Motor neuron (in vitro differentiated cells): ENCODE measurements around the gene KRTAP9-2. TPM values are rescaled to one million over a fixed set of nuclear protein-coding genes. Genes with fewer than 3 reads are reported as not detected.

Experiments used
- total RNA-seq, 8 experiments: library from RNA; unstranded; fragments of 300-600 nt; gene quantifications; 2 replicates each; pipeline versions ENCODE4 v1.2.3 to v1.2.4, GENCODE V29; 2022

Gene KRTAP9-2
- total RNA-seq, 8 experiments from 2014 or later: 0.85 TPM; not detected in 7

Other genes with a start within 250 kb of the KRTAP9-2 start
- gene KRT40, start 242.3 kb upstream of the KRTAP9-2 start, total RNA-seq: under 1 TPM in 1 of 8 experiments, not detected in 7; 0.19 TPM
- gene KRTAP3-3, start 232.5 kb upstream of the KRTAP9-2 start, total RNA-seq: under 1 TPM in 2 of 8 experiments, not detected in 6; 0.33 to 0.47 TPM
- gene KRTAP3-2, start 226.7 kb upstream of the KRTAP9-2 start, total RNA-seq: 1 to 10 TPM in 1 of 8 experiments, under 1 TPM in 1, not detected in 6; 0.47 to 1.0 TPM
- not detected for gene KRTAP3-1, start 217.5 kb upstream of the KRTAP9-2 start, total RNA-seq
- not detected for gene KRTAP1-5, start 199.4 kb upstream of the KRTAP9-2 start, total RNA-seq
- not detected for gene KRTAP1-4, start 196.5 kb upstream of the KRTAP9-2 start, total RNA-seq
- under 1 TPM in 4 of 8 experiments, not detected in 4; 0.25 to 0.56 (median 0.46) TPM for gene KRTAP1-3, start 191.8 kb upstream of the KRTAP9-2 start, total RNA-seq
- not detected for gene KRTAP1-1, start 185.2 kb upstream of the KRTAP9-2 start, total RNA-seq
- gene KRTAP2-1, start 179.3 kb upstream of the KRTAP9-2 start, total RNA-seq: under 1 TPM in 1 of 8 experiments, not detected in 7; 0.71 TPM
- not detected for gene KRTAP2-2, start 171.4 kb upstream of the KRTAP9-2 start, total RNA-seq
- under 1 TPM in 1 of 8 experiments, not detected in 7; 0.33 TPM for gene KRTAP2-3, start 166.5 kb upstream of the KRTAP9-2 start, total RNA-seq
- gene KRTAP2-4, start 160.8 kb upstream of the KRTAP9-2 start, total RNA-seq: not detected
- gene KRTAP4-7, start 142.5 kb upstream of the KRTAP9-2 start, total RNA-seq: under 1 TPM in 1 of 8 experiments, not detected in 7; 0.52 TPM
- gene KRTAP4-8, start 128.5 kb upstream of the KRTAP9-2 start, total RNA-seq: under 1 TPM in 2 of 8 experiments, not detected in 6; 0.25 to 0.33 TPM
- gene KRTAP4-16, start 124.4 kb upstream of the KRTAP9-2 start, total RNA-seq: under 1 TPM in 1 of 8 experiments, not detected in 7; 0.47 TPM
- under 1 TPM in 3 of 8 experiments, not detected in 5; 0.33 to 0.41 (median 0.38) TPM for gene KRTAP4-9, start 121.3 kb upstream of the KRTAP9-2 start, total RNA-seq
- under 1 TPM in 2 of 8 experiments, not detected in 6; 0.18 to 0.38 TPM for gene KRTAP4-11, start 108.3 kb upstream of the KRTAP9-2 start, total RNA-seq
- gene KRTAP4-12, start 102.5 kb upstream of the KRTAP9-2 start, total RNA-seq: under 1 TPM in 2 of 8 experiments, not detected in 6; 0.38 to 0.41 TPM
- gene KRTAP4-6, start 86.1 kb upstream of the KRTAP9-2 start, total RNA-seq: under 1 TPM in 2 of 8 experiments, not detected in 6; 0.17 to 0.47 TPM
- not detected for gene KRTAP4-5, start 76.8 kb upstream of the KRTAP9-2 start, total RNA-seq
- gene KRTAP4-4, start 65.9 kb upstream of the KRTAP9-2 start, total RNA-seq: under 1 TPM in 1 of 8 experiments, not detected in 7; 0.18 TPM
- gene KRTAP4-3, start 58.4 kb upstream of the KRTAP9-2 start, total RNA-seq: not detected
- gene KRTAP4-2, start 48.4 kb upstream of the KRTAP9-2 start, total RNA-seq: not detected
- gene KRTAP4-1, start 41.7 kb upstream of the KRTAP9-2 start, total RNA-seq: not detected
- gene KRTAP9-1, start 36.8 kb upstream of the KRTAP9-2 start, total RNA-seq: not detected
- under 1 TPM in 1 of 8 experiments, not detected in 7; 0.21 TPM for gene KRTAP9-3, start 5.8 kb downstream of the KRTAP9-2 start, total RNA-seq
- not detected for gene KRTAP9-8, start 11.4 kb downstream of the KRTAP9-2 start, total RNA-seq
- gene KRTAP9-4, start 23.0 kb downstream of the KRTAP9-2 start, total RNA-seq: not detected
- gene KRTAP9-9, start 28.7 kb downstream of the KRTAP9-2 start, total RNA-seq: under 1 TPM in 1 of 8 experiments, not detected in 7; 0.28 TPM
- not detected for gene KRTAP9-6, start 38.7 kb downstream of the KRTAP9-2 start, total RNA-seq
- gene KRTAP9-7, start 49.0 kb downstream of the KRTAP9-2 start, total RNA-seq: under 1 TPM in 1 of 8 experiments, not detected in 7; 0.45 TPM
- under 1 TPM in 1 of 8 experiments, not detected in 7; 0.57 TPM for gene KRTAP29-1, start 76.2 kb downstream of the KRTAP9-2 start, total RNA-seq
- under 1 TPM in 4 of 8 experiments, not detected in 4; 0.17 to 1.00 (median 0.27) TPM for gene KRTAP16-1, start 82.7 kb downstream of the KRTAP9-2 start, total RNA-seq
- under 1 TPM in 1 of 8 experiments, not detected in 7; 0.57 TPM for gene KRTAP17-1, start 89.1 kb downstream of the KRTAP9-2 start, total RNA-seq
- not detected for gene KRT33A, start 124.2 kb downstream of the KRTAP9-2 start, total RNA-seq
- under 1 TPM in 1 of 8 experiments, not detected in 7; 0.13 TPM for gene KRT33B, start 143.2 kb downstream of the KRTAP9-2 start, total RNA-seq
- under 1 TPM in 2 of 8 experiments, not detected in 6; 0.14 TPM for gene KRT34, start 155.7 kb downstream of the KRTAP9-2 start, total RNA-seq
- gene KRT31, start 171.0 kb downstream of the KRTAP9-2 start, total RNA-seq: under 1 TPM in 2 of 8 experiments, not detected in 6; 0.32 to 0.38 TPM
- under 1 TPM in 3 of 8 experiments, not detected in 5; 0.05 to 0.41 (median 0.33) TPM for gene KRT37, start 197.9 kb downstream of the KRTAP9-2 start, total RNA-seq
- gene KRT38, start 214.3 kb downstream of the KRTAP9-2 start, total RNA-seq: under 1 TPM in 3 of 8 experiments, not detected in 5; 0.11 to 0.92 (median 0.71) TPM
- under 1 TPM in 1 of 8 experiments, not detected in 7; 0.05 TPM for gene KRT32, start 240.7 kb downstream of the KRTAP9-2 start, total RNA-seq